ENCODE results near the gene ABCC12.

The ABCC12 gene

GRCh38 chr16:48139517-48139916, 16.3 kb downstream of the ABCC12 start:
- Histone ChIP-seq H2BK15ac (ENCODE audit: low read length) (no peak overlapping the region), H3K14ac (ENCODE audit: low read length) (no peak overlapping the region), H2AK5ac (ENCODE audit: low read depth, low read length) (no peak overlapping the region), H2BK12ac (ENCODE audit: low read length) (no peak overlapping the region), H3K4me3 (ENCODE audit: low read length in 2 of 2) (no peak overlapping the region), H3K36me3 (replicated peaks in 1 of 2; ENCODE audit: control insufficient read depth in 2 of 2, insufficient read depth in 2 of 2, low read length in 2 of 2) (no peaks in the 10 kb centered on the region), H4K8ac (ENCODE audit: low read depth, low read length) (no peak overlapping the region), H3K9me3 (replicated peaks in 1 of 2; ENCODE audit: control insufficient read depth in 2 of 2, insufficient read depth in 1 of 2, low read depth in 1 of 2, low read length in 2 of 2) (no peaks in the 10 kb centered on the region), H3K27me3 (ENCODE audit: control insufficient read depth in 3 of 3, insufficient read depth in 3 of 3, low read depth in 1 of 3, low read length in 3 of 3) (no peaks in the 10 kb centered on the region), H3K27ac (replicated peaks; ENCODE audit: low read length) (no peak overlapping the region), H2AFZ (ENCODE audit: low read length) (no peak overlapping the region), H3K4ac (ENCODE audit: low read length) (no peak overlapping the region), H3K9ac (ENCODE audit: low read depth, low read length, poor library complexity) (no peak overlapping the region), H2BK120ac (ENCODE audit: low read depth, low read length) (no peak overlapping the region), H2BK5ac (ENCODE audit: low read length) (no peak overlapping the region), H3K79me1 (ENCODE audit: low read depth, low read length) (no peaks in the 10 kb centered on the region), H3K4me1 (ENCODE audit: control insufficient read depth in 2 of 2, insufficient read depth in 1 of 2, low read depth in 1 of 2, low read length in 2 of 2) (peaks cover 2 to 6% of the 10 kb centered on the region in 2 donors), H3K4me2 (ENCODE audit: insufficient read depth, low read length, poor library complexity, severe bottlenecking) (no peak overlapping the region), H3K18ac (ENCODE audit: low read length) (no peak overlapping the region), H3K23ac (ENCODE audit: low read depth, low read length, poor library complexity) (no peak overlapping the region), H4K91ac (ENCODE audit: low read depth, low read length, poor library complexity) (no peak overlapping the region)
- WGBS, 2 donors (ENCODE audit: extremely low coverage in 2 of 2, insufficient read length in 2 of 2, insufficient replicate concordance in 1 of 2), result no CpG with 5 or more reads among the region's 3 CpGs
- DNase-seq (ENCODE audit: low spot score), result no peak

- Histone ChIP-seq H2BK120ac (ENCODE audit: low read depth, low read length) (no peak overlapping the region), H2BK15ac (ENCODE audit: low read length) (no peak overlapping the region), H2BK5ac (ENCODE audit: low read length) (no peak overlapping the region), H2AK5ac (ENCODE audit: low read depth, low read length) (no peak overlapping the region), H2AFZ (ENCODE audit: low read length) (no peak overlapping the region), H3K27ac (replicated peaks; ENCODE audit: low read length) (no peak overlapping the region), H3K18ac (ENCODE audit: low read length) (no peak overlapping the region), H3K9ac (ENCODE audit: low read depth, low read length, poor library complexity) (no peak overlapping the region), H4K8ac (ENCODE audit: low read depth, low read length) (no peak overlapping the region), H3K4me3 (ENCODE audit: low read length in 2 of 2) (no peak overlapping the region), H2BK12ac (ENCODE audit: low read length) (no peak overlapping the region), H3K36me3 (replicated peaks in 1 of 2; ENCODE audit: control insufficient read depth in 2 of 2, insufficient read depth in 2 of 2, low read length in 2 of 2) (no peaks in the 10 kb centered on the region), H3K4ac (ENCODE audit: low read length) (no peak overlapping the region), H3K27me3 (ENCODE audit: control insufficient read depth in 3 of 3, insufficient read depth in 3 of 3, low read depth in 1 of 3, low read length in 3 of 3) (no peaks in the 10 kb centered on the region), H3K9me3 (replicated peaks in 1 of 2; ENCODE audit: control insufficient read depth in 2 of 2, insufficient read depth in 1 of 2, low read depth in 1 of 2, low read length in 2 of 2) (no peaks in the 10 kb centered on the region), H3K14ac (ENCODE audit: low read length) (no peak overlapping the region), H4K91ac (ENCODE audit: low read depth, low read length, poor library complexity) (no peak overlapping the region), H3K79me1 (ENCODE audit: low read depth, low read length) (no peaks in the 10 kb centered on the region), H3K4me2 (ENCODE audit: insufficient read depth, low read length, poor library complexity, severe bottlenecking) (no peak overlapping the region), H3K23ac (ENCODE audit: low read depth, low read length, poor library complexity) (no peak overlapping the region), H3K4me1 (ENCODE audit: control insufficient read depth in 2 of 2, insufficient read depth in 1 of 2, low read depth in 1 of 2, low read length in 2 of 2) (peaks cover 0 to 2% of the 10 kb centered on the region in 2 donors)
- DNase-seq (ENCODE audit: low spot score), result no peak
- WGBS, 2 donors (ENCODE audit: extremely low coverage in 2 of 2, insufficient read length in 2 of 2, insufficient replicate concordance in 1 of 2), result no CpG with 5 or more reads among the region's 2 CpGs
Observed at GRCh38 chr16:48138543-48138942, 17.2 kb downstream of the ABCC12 start.

- Histone ChIP-seq H3K4ac (ENCODE audit: low read length) (no peak overlapping the region), H2BK15ac (ENCODE audit: low read length) (no peak overlapping the region), H3K23ac (ENCODE audit: low read depth, low read length, poor library complexity) (no peak overlapping the region), H3K18ac (ENCODE audit: low read length) (no peak overlapping the region), H2BK12ac (ENCODE audit: low read length) (no peak overlapping the region), H3K27ac (replicated peaks; ENCODE audit: low read length) (no peak overlapping the region), H2AK5ac (ENCODE audit: low read depth, low read length) (no peak overlapping the region), H3K36me3 (replicated peaks in 1 of 2; ENCODE audit: control insufficient read depth in 2 of 2, insufficient read depth in 2 of 2, low read length in 2 of 2) (no peaks in the 10 kb centered on the region), H2BK120ac (ENCODE audit: low read depth, low read length) (no peak overlapping the region), H3K27me3 (ENCODE audit: control insufficient read depth in 3 of 3, insufficient read depth in 3 of 3, low read depth in 1 of 3, low read length in 3 of 3) (no peaks in the 10 kb centered on the region), H3K9me3 (replicated peaks in 1 of 2; ENCODE audit: control insufficient read depth in 2 of 2, insufficient read depth in 1 of 2, low read depth in 1 of 2, low read length in 2 of 2) (no peaks in the 10 kb centered on the region), H2BK5ac (ENCODE audit: low read length) (no peak overlapping the region), H4K8ac (ENCODE audit: low read depth, low read length) (no peak overlapping the region), H3K4me1 (ENCODE audit: control insufficient read depth in 2 of 2, insufficient read depth in 1 of 2, low read depth in 1 of 2, low read length in 2 of 2) (peaks cover 0 to 2% of the 10 kb centered on the region in 2 donors), H2AFZ (ENCODE audit: low read length) (no peak overlapping the region), H3K9ac (ENCODE audit: low read depth, low read length, poor library complexity) (no peak overlapping the region), H3K4me2 (ENCODE audit: insufficient read depth, low read length, poor library complexity, severe bottlenecking) (no peak overlapping the region), H3K4me3 (ENCODE audit: low read length in 2 of 2) (no peak overlapping the region), H3K14ac (ENCODE audit: low read length) (no peak overlapping the region), H4K91ac (ENCODE audit: low read depth, low read length, poor library complexity) (no peak overlapping the region), H3K79me1 (ENCODE audit: low read depth, low read length) (no peaks in the 10 kb centered on the region)
- WGBS, 2 donors (ENCODE audit: extremely low coverage in 2 of 2, insufficient read length in 2 of 2, insufficient replicate concordance in 1 of 2), result no CpG with 5 or more reads among the region's 3 CpGs
- no peak for DNase-seq (ENCODE audit: low spot score)
Observed at GRCh38 chr16:48137822-48138221, 18.0 kb downstream of the ABCC12 start.

GRCh38 chr16:48136547-48137360, 19.0 kb downstream of the ABCC12 start:
- Histone ChIP-seq H3K14ac (ENCODE audit: low read length) (no peak overlapping the region), H2AK5ac (ENCODE audit: low read depth, low read length) (no peak overlapping the region), H2AFZ (ENCODE audit: low read length) (no peak overlapping the region), H4K8ac (ENCODE audit: low read depth, low read length) (no peak overlapping the region), H3K9me3 (replicated peaks in 1 of 2; ENCODE audit: control insufficient read depth in 2 of 2, insufficient read depth in 1 of 2, low read depth in 1 of 2, low read length in 2 of 2) (no peaks in the 10 kb centered on the region), H3K9ac (ENCODE audit: low read depth, low read length, poor library complexity) (no peak overlapping the region), H4K91ac (ENCODE audit: low read depth, low read length, poor library complexity) (no peak overlapping the region), H3K36me3 (replicated peaks in 1 of 2; ENCODE audit: control insufficient read depth in 2 of 2, insufficient read depth in 2 of 2, low read length in 2 of 2) (no peaks in the 10 kb centered on the region), H3K4me2 (ENCODE audit: insufficient read depth, low read length, poor library complexity, severe bottlenecking) (no peak overlapping the region), H2BK5ac (ENCODE audit: low read length) (no peak overlapping the region), H3K27ac (replicated peaks; ENCODE audit: low read length) (no peak overlapping the region), H2BK120ac (ENCODE audit: low read depth, low read length) (no peak overlapping the region), H3K79me1 (ENCODE audit: low read depth, low read length) (no peaks in the 10 kb centered on the region), H3K4me1 (ENCODE audit: control insufficient read depth in 2 of 2, insufficient read depth in 1 of 2, low read depth in 1 of 2, low read length in 2 of 2) (peaks cover 0 to 5% of the 10 kb centered on the region in 2 donors), H3K4me3 (ENCODE audit: low read length in 2 of 2) (no peak overlapping the region), H3K18ac (ENCODE audit: low read length) (no peak overlapping the region), H2BK12ac (ENCODE audit: low read length) (no peak overlapping the region), H3K27me3 (ENCODE audit: control insufficient read depth in 3 of 3, insufficient read depth in 3 of 3, low read depth in 1 of 3, low read length in 3 of 3) (no peaks in the 10 kb centered on the region), H3K4ac (ENCODE audit: low read length) (no peak overlapping the region), H3K23ac (ENCODE audit: low read depth, low read length, poor library complexity) (no peak overlapping the region), H2BK15ac (ENCODE audit: low read length) (no peak overlapping the region)
- no peak for DNase-seq (ENCODE audit: low spot score)
- WGBS, 2 donors (ENCODE audit: extremely low coverage in 2 of 2, insufficient read length in 2 of 2, insufficient replicate concordance in 1 of 2), result no CpG with 5 or more reads among the region's 9 CpGs
